OCI-M2 (cell line): Measurements from ENCODE around the gene SRMS.

Source experiments
- DNase-seq: peaks from one replicate; lab custom pipeline; 2025; ENCODE audit not compliant: unreplicated experiment; lab: John Stamatoyannopoulos, UW

SRMS gene

DNA sequence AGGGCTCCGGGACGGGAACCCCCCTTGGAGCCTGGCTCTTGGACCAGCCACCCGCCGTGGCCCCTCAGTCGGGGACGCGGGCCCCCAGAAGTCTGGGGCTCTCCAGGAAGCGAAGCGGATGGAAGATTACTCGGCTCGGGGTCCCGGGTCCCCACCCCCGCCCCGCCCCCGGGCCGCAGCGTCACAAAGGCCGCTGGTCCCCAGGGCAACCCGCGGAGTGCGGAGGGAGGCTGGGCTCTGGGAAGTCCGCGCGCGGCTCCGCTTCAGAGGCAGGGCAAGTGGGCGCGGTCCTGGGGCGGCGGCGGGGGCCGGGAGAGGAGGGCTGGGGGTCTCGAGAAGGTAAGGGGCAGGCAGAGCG, 6.4 kb upstream of the SRMS start, which contains the start of gene FNDC11:
Gene FNDC11 (plus strand): TSS at position 227 of the 358 bp plus-strand sequence. CDS start 1,505 bp downstream, outside the sequence.
- DNase-seq = peak; percentile 36

- DNase-seq = peak; percentile 78
These were observed 5.8 kb upstream of the SRMS start for GRCh38 chr20:63553251-63553932.

DNA sequence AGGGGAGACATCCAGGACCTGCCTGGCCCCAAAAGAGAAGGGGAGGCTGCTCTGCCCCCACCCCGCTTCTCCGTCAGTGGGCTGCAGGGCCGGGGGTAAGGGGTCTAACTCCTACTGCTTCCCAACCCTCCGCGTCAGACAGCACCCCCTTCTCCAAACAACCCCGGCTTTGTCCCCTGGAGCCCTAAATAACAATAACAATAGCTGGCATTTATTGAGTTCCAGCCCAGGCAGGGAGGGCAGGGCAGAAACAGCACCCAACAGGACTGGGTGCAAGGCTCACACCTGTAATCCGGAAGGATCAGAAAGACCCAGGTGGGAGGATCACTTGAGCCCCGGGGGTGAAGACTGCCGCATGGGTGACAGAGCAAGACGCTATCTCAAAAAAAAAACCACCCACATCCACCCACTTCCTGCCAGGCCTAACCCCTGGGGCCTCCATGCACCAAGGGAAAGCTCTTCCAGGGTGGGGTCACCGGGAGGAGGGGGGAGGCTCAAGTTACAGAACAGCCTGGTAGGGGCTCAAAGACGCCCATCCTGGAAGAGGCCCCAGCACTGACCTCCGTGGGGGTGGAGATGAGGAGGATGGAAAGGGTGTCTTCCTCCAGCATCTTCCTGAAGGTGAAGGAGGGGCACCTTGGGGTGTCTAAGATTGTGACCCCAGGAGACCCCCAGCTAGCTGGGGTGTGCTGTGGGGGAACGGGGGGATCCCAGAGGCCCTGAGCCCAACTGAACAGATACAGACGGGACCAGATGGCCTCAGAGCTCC, 5.1 kb upstream of the SRMS start:
- DNase-seq = peak; percentile 71

DNA sequence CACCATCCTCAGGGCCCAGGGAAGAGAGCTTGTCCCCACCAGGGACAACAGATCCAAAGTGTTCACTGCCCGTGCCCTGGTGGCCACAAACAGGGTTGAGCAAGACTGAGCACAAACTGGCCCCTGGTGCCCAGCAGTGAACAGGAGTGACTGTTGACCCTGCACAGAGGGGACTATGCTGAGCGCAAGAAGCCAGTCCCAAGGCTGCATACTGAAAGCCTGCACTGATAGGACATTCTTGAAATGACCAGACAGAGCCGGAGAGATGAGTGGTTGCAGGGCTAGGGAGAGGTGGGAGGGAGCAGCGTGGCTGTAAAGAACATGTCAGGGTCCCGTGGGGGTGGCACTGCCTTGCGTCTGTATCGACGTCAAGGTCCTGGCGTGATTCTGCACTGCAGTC, 3.5 kb upstream of the SRMS start:
- no peak for DNase-seq

GRCh38 chr20:63549679-63550282, 2.2 kb upstream of the SRMS start:
- no peak for DNase-seq

GRCh38 chr20:63549019-63549418, 1.5 kb upstream of the SRMS start:
- no peak for DNase-seq

GRCh38 chr20:63548542-63548941, 993 bp upstream of the SRMS start:
- no peak for DNase-seq

- DNase-seq = no peak
These were observed 409 bp downstream of the SRMS start for GRCh38 chr20:63546956-63547724.

- no peak for DNase-seq
These were observed 1.1 kb downstream of the SRMS start for GRCh38 chr20:63546256-63546955.

DNA sequence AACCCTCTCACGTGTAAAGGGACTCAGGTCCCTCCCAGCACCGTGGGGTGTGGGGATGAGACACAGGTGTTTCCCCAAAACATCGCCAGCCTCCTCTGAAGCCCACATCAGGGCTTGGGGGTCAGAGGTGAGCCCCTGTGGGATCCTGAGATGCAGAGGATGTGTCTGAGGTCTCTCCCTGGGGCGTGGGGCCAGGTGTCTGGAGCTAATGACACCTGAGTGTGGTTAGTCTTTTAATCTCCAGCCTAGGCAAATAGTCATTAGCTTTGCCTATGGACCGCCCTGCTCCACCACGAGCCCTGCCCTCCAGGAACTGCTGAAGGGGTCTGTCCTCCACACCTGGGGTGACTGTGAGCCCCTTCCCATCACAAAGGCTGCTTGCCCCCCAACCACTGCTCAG, 1.7 kb downstream of the SRMS start:
- no peak for DNase-seq

DNA sequence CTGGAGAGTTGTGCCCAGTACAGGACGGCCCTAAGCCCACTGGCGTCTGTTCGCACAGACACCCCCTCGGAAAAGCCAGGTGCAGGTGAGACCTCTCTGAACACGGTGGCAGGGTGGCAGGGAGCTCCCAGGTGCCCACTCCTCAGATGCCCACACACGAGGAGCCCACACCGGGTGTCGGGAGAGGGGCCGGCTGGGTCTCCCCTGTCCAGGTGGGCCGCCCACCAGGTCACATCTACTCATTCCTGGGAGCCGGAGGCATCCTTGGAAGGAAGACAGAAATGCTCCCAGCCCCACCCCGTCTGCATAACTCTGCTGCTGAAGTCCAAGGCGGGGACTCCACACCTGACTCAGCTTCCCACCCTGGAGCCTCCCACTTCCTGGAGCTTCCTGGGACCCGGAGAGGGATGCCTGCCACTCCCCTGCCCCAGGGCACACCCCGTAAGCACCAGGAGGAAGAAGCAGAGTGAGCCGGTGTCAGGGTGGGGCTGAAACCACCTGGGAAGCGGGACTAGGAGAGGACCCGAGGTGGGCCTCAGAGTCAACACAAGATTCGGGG, 2.5 kb downstream of the SRMS start:
- no peak for DNase-seq

DNA sequence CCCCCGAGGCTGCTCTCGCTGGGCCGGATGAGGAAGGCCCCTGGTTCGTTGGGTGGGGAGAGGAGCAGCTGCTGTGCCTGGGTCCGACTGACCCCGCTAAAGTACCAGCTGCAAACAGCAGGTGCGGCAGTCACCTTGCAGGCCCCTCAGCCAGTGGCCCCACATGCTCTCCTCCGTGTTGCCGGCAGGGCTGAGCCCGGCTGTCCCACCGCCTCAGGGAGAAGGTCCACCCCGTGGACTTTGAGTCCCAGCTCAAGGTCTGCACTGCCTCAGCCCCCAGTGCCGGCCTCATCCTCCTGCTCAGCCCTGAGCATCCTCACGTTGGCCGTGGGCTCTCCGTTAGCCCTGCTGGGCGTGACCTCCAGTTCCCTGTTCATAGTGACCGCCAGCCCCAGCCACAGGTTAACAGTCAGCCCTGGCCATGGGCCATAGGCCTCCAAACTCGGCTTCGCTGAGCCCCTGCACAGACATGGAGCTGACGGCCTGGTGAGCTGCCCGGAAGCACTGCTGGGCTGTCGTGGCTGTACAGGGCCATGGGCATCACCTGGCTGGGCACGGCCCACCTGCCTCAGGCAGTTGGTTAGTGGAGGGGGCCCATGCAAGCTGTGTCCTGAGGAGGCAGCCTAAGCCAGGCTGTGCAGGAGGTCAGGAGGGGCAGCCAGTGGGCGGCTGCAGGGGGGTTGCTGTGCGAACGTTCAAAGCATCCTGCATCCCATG, 3.1 kb downstream of the SRMS start:
- DNase-seq = no peak

DNA sequence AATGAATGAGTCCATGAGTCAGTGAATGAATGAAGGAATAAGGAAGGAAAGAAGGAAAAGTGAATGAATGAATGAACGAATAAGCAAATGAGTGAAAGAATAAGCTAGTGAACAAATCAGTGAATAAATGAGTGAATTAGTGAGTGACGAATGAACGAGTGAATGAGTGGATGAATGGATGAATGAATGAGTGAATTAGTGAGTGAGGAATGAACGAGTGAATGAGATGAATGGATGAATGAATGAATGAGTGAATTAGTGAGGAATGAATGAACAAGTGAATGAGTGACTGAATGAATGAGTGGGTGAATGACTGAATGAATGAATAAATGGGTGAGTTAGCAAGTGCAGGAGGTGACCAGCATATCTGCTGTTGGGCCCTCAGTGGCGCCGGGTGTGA, 3.8 kb downstream of the SRMS start:
- DNase-seq = no peak

DNA sequence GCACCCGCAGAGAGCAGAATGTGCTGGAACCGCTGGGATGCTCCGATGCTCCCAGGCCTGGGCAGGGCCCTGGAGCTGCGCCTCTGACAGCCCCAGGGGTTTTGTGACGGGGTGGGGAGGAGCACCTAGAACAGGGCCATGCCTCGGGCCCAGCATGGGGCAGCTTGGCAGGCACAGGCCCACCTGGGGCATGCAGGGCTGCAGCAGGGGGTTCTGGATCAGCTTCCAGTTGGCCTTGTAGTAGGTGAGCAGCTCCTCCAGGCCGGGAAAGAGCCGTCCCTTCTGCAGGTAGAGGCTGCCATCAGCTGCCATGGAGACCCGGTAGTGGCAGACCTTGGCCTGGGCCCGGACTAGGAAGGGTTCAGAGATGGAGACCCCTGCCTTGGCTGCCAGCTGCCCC, 4.4 kb downstream of the SRMS start:
- DNase-seq = no peak

DNA sequence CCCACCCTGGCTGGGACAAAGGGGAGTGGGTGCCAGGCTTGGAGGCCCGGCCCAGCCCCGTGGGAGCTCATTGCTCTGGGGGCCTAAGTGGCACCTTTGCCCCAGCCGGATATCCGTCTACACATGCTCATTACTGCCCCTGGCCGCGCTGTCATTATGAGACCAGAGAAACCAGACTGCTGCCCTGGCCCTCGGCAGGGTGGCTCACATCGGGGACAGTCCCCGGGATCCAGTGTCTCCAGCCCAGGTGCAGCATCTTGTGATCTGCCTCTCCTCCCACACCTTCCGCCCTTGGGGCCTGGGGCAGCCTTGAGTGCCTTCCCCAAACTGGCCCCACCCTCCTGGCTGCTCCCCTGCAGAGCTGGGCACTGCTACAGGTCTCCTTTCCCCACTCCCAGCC, 4.9 kb downstream of the SRMS start:
- no peak for DNase-seq

- DNase-seq = no peak
These were observed 5.5 kb downstream of the SRMS start for GRCh38 chr20:63542031-63542559.

- no peak for DNase-seq
These were observed 6.2 kb downstream of the SRMS start for GRCh38 chr20:63541371-63541770.

GRCh38 chr20:63540417-63541186, 6.9 kb downstream of the SRMS start:
- DNase-seq = no peak
